Measurements from ENCODE around the gene CDC73.

The CDC73 gene

GRCh38 chr1:193105821-193106177 lies 16.0 kb upstream of the CDC73 start:
- Histone ChIP-seq H3K27ac (ENCODE audit: low read length) (no peak overlapping the region), H3K9ac (ENCODE audit: low read length) (peak overlapping the region; percentile 72), H3K4me3 (ENCODE audit: low read length) (peak overlapping the region; percentile 89), H3K36me3 (replicated peaks; ENCODE audit: low read depth, low read length) (no peaks in the 10 kb centered on the region), H3K79me2 (ENCODE audit: low read length) (peaks cover 15% of the 10 kb centered on the region), H3K27me3 (ENCODE audit: low read depth, low read length) (no peaks in the 10 kb centered on the region), H3K9me3 (ENCODE audit: insufficient read depth, low read length) (no peaks in the 10 kb centered on the region), H3K4me1 (ENCODE audit: low read length) (peaks cover 11% of the 10 kb centered on the region), H2AFZ (ENCODE audit: low read depth, low read length) (peak overlapping the region; percentile 68), H3K4me2 (ENCODE audit: low read length) (peak overlapping the region; percentile 65), H4K20me1 (ENCODE audit: insufficient read depth, low read length) (peaks cover 5% of the 10 kb centered on the region; the same call in 1 of the 2 replicates)
- TF ChIP-seq EZH2phosphoT487 (IDR thresholded peaks at IDR 0.05; ENCODE audit: low read depth) (no peak), CTCF (IDR thresholded peaks at IDR 0.05; ENCODE audit: low read depth, low read length) (no peak)

GRCh38 chr1:193108471-193108870 lies 13.4 kb upstream of the CDC73 start:
- no peak overlapping the region for H3K27ac ChIP-seq (ENCODE audit: low read length)
- H3K4me3 ChIP-seq (ENCODE audit: low read length) = no peak overlapping the region
- H2AFZ ChIP-seq (ENCODE audit: low read depth, low read length) = no peak overlapping the region
- H3K79me2 ChIP-seq (ENCODE audit: low read length) = peaks cover 12% of the 10 kb centered on the region
- H3K27me3 ChIP-seq (ENCODE audit: low read depth, low read length) = no peaks in the 10 kb centered on the region
- H3K9me3 ChIP-seq (ENCODE audit: insufficient read depth, low read length) = no peaks in the 10 kb centered on the region
- H3K4me1 ChIP-seq (ENCODE audit: low read length) = peaks cover 11% of the 10 kb centered on the region
- no peak for TF ChIP-seq EZH2phosphoT487 (IDR thresholded peaks at IDR 0.05; ENCODE audit: low read depth)
- no peak for TF ChIP-seq CTCF (IDR thresholded peaks at IDR 0.05; ENCODE audit: low read depth, low read length)
- peaks cover 4% of the 10 kb centered on the region; the same call in 1 of the 2 replicates for H4K20me1 ChIP-seq (ENCODE audit: insufficient read depth, low read length)
- no peak overlapping the region for H3K4me2 ChIP-seq (ENCODE audit: low read length)
- no peak overlapping the region for H3K9ac ChIP-seq (ENCODE audit: low read length)
- no peaks in the 10 kb centered on the region for H3K36me3 ChIP-seq (replicated peaks; ENCODE audit: low read depth, low read length)

GRCh38 chr1:193109619-193110018 lies 12.2 kb upstream of the CDC73 start:
- H3K4me3 ChIP-seq (ENCODE audit: low read length) = no peak overlapping the region
- H3K79me2 ChIP-seq (ENCODE audit: low read length) = peaks cover 2% of the 10 kb centered on the region; the same call in 1 of the 2 replicates
- H3K27me3 ChIP-seq (ENCODE audit: low read depth, low read length) = no peaks in the 10 kb centered on the region
- no peaks in the 10 kb centered on the region for H3K9me3 ChIP-seq (ENCODE audit: insufficient read depth, low read length)
- H2AFZ ChIP-seq (ENCODE audit: low read depth, low read length) = no peak overlapping the region
- H4K20me1 ChIP-seq (ENCODE audit: insufficient read depth, low read length) = no peaks in the 10 kb centered on the region
- H3K9ac ChIP-seq (ENCODE audit: low read length) = no peak overlapping the region
- H3K4me1 ChIP-seq (ENCODE audit: low read length) = peaks cover 4% of the 10 kb centered on the region; the same call in 1 of the 2 replicates
- no peak overlapping the region for H3K4me2 ChIP-seq (ENCODE audit: low read length)
- H3K36me3 ChIP-seq (replicated peaks; ENCODE audit: low read depth, low read length) = no peaks in the 10 kb centered on the region
- H3K27ac ChIP-seq (ENCODE audit: low read length) = no peak overlapping the region
- TF ChIP-seq CTCF (IDR thresholded peaks at IDR 0.05; ENCODE audit: low read depth, low read length) (no peak), EZH2phosphoT487 (IDR thresholded peaks at IDR 0.05; ENCODE audit: low read depth) (no peak)

GRCh38 chr1:193110246-193110645 lies 11.6 kb upstream of the CDC73 start:
- no peaks in the 10 kb centered on the region for H3K79me2 ChIP-seq (ENCODE audit: low read length)
- H3K4me1 ChIP-seq (ENCODE audit: low read length) = peaks cover 4% of the 10 kb centered on the region; the same call in 1 of the 2 replicates
- no peak overlapping the region for H3K9ac ChIP-seq (ENCODE audit: low read length)
- H3K27ac ChIP-seq (ENCODE audit: low read length) = no peak overlapping the region
- no peaks in the 10 kb centered on the region for H3K9me3 ChIP-seq (ENCODE audit: insufficient read depth, low read length)
- H3K27me3 ChIP-seq (ENCODE audit: low read depth, low read length) = no peaks in the 10 kb centered on the region
- H4K20me1 ChIP-seq (ENCODE audit: insufficient read depth, low read length) = no peaks in the 10 kb centered on the region
- TF ChIP-seq EZH2phosphoT487 (IDR thresholded peaks at IDR 0.05; ENCODE audit: low read depth) = no peak
- TF ChIP-seq CTCF (IDR thresholded peaks at IDR 0.05; ENCODE audit: low read depth, low read length) = no peak
- H3K36me3 ChIP-seq (replicated peaks; ENCODE audit: low read depth, low read length) = no peaks in the 10 kb centered on the region
- no peak overlapping the region for H2AFZ ChIP-seq (ENCODE audit: low read depth, low read length)
- no peak overlapping the region for H3K4me3 ChIP-seq (ENCODE audit: low read length)
- no peak overlapping the region for H3K4me2 ChIP-seq (ENCODE audit: low read length)

Measured in OCI-LY3 (cell line).